NT2/D1 (cell line): Measurements from ENCODE around the gene NUP54.
A peak's percentile ranks its signal among the peaks of the same experiment; 100 is the strongest.

Experiments
- DNase-seq: peaks from one replicate; pipeline ENCODE4 v3.0.0-alpha.2; 2011; ENCODE audit warnings: low read depth, low spot score
- H3K27me3 ChIP-seq: 2 replicates; pipeline ENCODE4 v1.6.0; 2011; ENCODE audit warnings: mild to moderate bottlenecking; ENCODE audit not compliant: insufficient read length, insufficient read depth
- H3K36me3 ChIP-seq: 2 replicates; pipeline ENCODE4 v1.6.1; 2011; ENCODE audit warnings: mild to moderate bottlenecking, low read length, mixed read lengths; ENCODE audit not compliant: insufficient read depth, insufficient read length
- H3K4me1 ChIP-seq: 2 replicates; pipeline ENCODE4 v1.5.1; 2011; ENCODE audit not compliant: insufficient read depth, insufficient read length
- H3K4me3 ChIP-seq: 2 replicates; pipeline ENCODE4 v1.5.1; 2011; ENCODE audit warnings: low read depth; ENCODE audit not compliant: insufficient read length
- H3K9ac ChIP-seq: 2 replicates; pipeline ENCODE4 v1.6.0; 2011; ENCODE audit warnings: low read depth; ENCODE audit not compliant: insufficient read length
- H3K9me3 ChIP-seq: 2 replicates; pipeline ENCODE4 v1.5.1; 2011; ENCODE audit warnings: mild to moderate bottlenecking, low read length; ENCODE audit not compliant: insufficient read depth
- SUZ12 ChIP-seq: IDR thresholded peaks from 2 replicates; pipeline ENCODE4 v1.6.1; 2011; ENCODE audit not compliant: insufficient read length, insufficient read depth; ENCODE audit errors: extremely low read depth
- YY1 ChIP-seq: IDR thresholded peaks from 2 replicates; pipeline ENCODE4 v1.6.1; 2011; ENCODE audit not compliant: insufficient read length, insufficient read depth
- ZNF274 ChIP-seq: IDR thresholded peaks from 2 replicates; pipeline ENCODE4 v1.6.1; 2011; ENCODE audit warnings: mild to moderate bottlenecking, low read depth, low read length

Gene NUP54, protein sequence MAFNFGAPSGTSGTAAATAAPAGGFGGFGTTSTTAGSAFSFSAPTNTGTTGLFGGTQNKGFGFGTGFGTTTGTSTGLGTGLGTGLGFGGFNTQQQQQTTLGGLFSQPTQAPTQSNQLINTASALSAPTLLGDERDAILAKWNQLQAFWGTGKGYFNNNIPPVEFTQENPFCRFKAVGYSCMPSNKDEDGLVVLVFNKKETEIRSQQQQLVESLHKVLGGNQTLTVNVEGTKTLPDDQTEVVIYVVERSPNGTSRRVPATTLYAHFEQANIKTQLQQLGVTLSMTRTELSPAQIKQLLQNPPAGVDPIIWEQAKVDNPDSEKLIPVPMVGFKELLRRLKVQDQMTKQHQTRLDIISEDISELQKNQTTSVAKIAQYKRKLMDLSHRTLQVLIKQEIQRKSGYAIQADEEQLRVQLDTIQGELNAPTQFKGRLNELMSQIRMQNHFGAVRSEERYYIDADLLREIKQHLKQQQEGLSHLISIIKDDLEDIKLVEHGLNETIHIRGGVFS

DNA sequence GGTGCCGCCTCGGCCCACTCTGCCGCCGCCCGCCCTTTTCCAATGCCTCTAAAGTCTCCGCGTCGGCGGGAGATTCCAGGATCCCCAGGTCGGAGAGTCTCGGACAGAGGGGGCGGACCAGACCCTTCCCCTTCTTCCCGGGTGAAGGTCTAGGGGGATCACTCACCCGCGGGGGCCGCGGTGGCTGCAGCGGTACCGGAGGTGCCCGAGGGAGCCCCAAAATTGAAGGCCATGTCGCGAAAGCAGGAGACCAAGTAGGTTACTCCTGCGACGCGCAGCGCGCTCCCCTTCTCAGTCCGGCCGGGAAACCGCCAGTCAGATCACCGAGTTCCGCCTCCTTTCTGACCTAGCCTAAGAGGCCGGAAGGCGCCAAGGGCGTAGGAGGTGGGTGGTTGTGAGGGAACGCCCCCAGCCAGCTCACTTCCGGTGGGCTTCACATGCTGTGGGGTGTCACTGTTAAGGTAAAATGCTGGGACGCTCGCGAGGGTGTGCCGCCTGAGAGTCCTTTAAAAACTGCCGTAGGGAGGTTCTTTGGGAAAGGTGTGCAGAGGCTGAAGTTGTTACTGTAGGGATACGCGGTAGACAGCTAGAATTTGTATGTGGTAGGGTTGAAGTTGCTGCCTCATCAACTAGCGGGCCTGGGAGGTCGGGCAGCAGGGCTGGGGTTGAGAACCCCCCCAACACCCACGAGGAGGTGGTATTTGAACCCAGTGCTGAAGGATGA, at the start of gene NUP54:
NUP54 (minus strand) TSS at position 256 of the 724 bp plus-strand sequence; CDS start at position 233, 23 bp downstream.
- no peaks in the 10 kb centered on the region for H3K27me3 ChIP-seq
- no peaks in the 10 kb centered on the region for H3K4me1 ChIP-seq
- no peaks in the 10 kb centered on the region for H3K9me3 ChIP-seq
- DNase-seq: peak; percentile 93
- TF ChIP-seq ZNF274 (no peak), YY1 (no peak), SUZ12 (no peak)
- H3K4me3 ChIP-seq: peak within 1 kb of the TSS; percentile 85
- H3K9ac ChIP-seq: peak within 1 kb of the TSS; percentile 96
- peaks cover 21% of the 10 kb centered on the region for H3K36me3 ChIP-seq

DNA sequence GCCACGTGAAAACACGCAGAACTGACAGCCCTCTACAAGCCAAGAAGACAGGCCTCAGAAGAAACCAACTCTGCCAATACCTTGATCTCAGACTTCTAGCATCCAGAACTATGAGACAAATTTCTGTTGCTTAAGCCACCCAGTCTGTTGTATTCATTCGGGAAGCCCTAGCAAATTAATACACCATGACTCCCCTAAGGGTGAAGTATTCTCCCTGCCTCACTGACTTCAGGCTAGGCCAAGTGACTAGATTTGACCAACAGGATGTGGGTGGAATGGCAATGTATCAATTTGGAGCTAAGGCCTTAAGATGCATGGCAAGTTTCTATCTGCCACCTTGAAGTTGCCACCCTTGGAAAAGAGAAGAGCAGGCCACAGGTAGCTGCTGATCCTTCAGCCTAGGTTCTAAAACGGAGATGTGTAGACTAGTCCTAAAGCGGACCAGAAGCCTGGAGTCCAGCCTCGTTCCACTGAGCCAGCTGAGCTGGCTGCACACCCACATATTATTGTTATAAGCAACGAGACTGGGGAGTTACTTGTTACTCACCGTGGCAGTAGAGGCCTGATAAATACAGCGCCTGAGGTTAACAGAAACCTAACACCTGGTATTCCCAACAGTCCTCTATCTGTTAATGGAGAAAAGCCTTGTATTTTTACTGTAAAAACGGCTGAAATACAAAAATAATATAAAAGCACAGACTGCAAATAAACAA, 49.0 kb upstream of the NUP54 start:
- Histone ChIP-seq H3K4me1 (no peaks in the 10 kb centered on the region), H3K27me3 (no peaks in the 10 kb centered on the region), H3K9ac (no peak overlapping the region), H3K36me3 (peaks cover 27% of the 10 kb centered on the region), H3K4me3 (no peak overlapping the region), H3K9me3 (peaks cover 12% of the 10 kb centered on the region; the same call in 1 of the 2 replicates)
- DNase-seq: no peak
- TF ChIP-seq YY1 (no peak), SUZ12 (no peak), ZNF274 (no peak)

DNA sequence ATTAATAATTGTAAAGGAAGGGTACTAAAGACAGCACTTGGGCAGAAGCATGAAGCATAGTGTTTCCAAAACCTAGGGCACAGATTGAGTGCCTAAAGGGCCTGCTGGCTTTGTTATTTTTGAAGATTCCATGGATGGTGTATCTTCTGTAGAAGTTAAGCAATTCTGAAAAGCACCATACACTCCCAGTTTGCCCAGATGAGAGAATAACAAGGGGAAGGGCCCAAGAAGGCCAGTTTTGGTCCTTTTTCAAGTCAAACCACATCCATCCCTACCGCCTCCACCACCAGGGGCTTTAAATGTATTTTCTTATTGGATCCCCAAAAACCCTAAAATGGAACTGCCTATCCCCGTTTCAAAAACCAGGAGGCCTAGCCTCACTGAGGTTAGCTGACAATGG, 48.2 kb upstream of the NUP54 start:
- peaks cover 27% of the 10 kb centered on the region for H3K36me3 ChIP-seq
- no peaks in the 10 kb centered on the region for H3K27me3 ChIP-seq
- no peak overlapping the region for H3K4me3 ChIP-seq
- H3K9me3 ChIP-seq: peaks cover 15% of the 10 kb centered on the region; the same call in 1 of the 2 replicates
- no peak overlapping the region for H3K9ac ChIP-seq
- TF ChIP-seq ZNF274 (no peak), SUZ12 (no peak), YY1 (no peak)
- DNase-seq: no peak
- H3K4me1 ChIP-seq: no peaks in the 10 kb centered on the region

DNA sequence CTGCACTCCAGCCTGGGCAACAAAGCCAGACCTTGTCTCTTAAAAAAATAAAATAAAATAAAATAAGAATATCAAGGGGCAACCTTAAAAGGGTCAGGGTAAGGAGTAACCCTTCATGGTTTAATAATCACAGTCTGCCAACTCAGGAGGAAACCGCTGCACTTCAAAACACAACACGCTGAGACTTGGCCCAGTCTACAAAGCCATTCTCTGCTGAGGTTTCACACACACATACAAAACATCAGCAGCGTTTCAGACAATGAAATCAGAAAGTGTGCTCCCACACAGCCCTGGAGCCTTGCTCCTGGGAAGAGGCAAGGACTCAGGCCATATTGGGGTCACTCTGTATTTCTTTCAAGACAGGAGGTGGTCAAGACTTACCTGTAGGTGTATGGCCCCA, 47.1 kb upstream of the NUP54 start:
- H3K9ac ChIP-seq: no peak overlapping the region
- peaks cover 15% of the 10 kb centered on the region; the same call in 1 of the 2 replicates for H3K9me3 ChIP-seq
- H3K27me3 ChIP-seq: no peaks in the 10 kb centered on the region
- no peaks in the 10 kb centered on the region for H3K4me1 ChIP-seq
- no peak for DNase-seq
- H3K36me3 ChIP-seq: peaks cover 27% of the 10 kb centered on the region
- TF ChIP-seq ZNF274 (no peak), SUZ12 (no peak), YY1 (no peak)
- no peak overlapping the region for H3K4me3 ChIP-seq

DNA sequence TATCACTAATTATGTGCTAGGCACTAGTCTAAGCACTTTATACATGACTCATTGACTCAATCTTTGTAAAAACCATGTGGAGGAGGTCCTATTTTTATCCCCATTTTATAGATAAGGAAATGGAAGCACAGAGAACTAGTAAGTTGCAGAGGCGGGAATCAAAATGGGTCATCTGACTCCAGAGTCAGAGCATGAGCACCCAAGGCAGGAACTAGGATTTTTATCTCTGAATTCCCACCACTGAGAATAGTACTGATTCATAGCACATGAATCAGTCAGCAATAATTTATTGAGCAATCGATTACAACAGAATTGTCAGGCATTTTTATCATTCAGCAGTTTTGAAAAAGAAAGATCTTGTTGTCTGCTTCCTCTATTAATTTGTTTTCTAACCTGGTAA, 46.1 kb upstream of the NUP54 start:
- no peak overlapping the region for H3K9ac ChIP-seq
- H3K27me3 ChIP-seq: no peaks in the 10 kb centered on the region
- H3K36me3 ChIP-seq: peaks cover 27% of the 10 kb centered on the region
- H3K9me3 ChIP-seq: peaks cover 15% of the 10 kb centered on the region; the same call in 1 of the 2 replicates
- H3K4me3 ChIP-seq: no peak overlapping the region
- DNase-seq: no peak
- no peak for TF ChIP-seq SUZ12
- TF ChIP-seq ZNF274: no peak
- TF ChIP-seq YY1: no peak
- no peaks in the 10 kb centered on the region for H3K4me1 ChIP-seq

DNA sequence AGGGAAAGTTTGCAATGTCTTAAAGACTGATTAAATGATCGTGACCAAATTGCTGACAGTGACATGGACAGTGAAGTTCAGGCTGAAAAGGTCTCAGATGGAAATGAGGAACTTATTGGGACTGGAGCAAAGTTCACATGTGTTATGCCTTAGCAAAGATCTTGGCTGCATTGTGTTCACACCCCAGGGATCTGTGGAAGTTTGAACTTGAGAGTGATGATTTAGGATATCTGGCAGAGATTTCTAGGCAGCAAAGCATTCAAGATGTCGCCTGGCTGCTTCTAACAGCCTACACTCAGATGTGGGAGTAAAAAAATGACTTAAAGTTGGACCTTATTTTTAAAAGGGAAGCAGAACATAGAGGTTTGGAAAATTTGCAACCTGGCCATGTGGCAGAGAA, 44.0 kb upstream of the NUP54 start:
- no peak for DNase-seq
- H3K9ac ChIP-seq: no peak overlapping the region
- TF ChIP-seq ZNF274 (no peak), SUZ12 (no peak), YY1 (no peak)

More for the DNA sequence above, 44.0 kb upstream of the NUP54 start:
- H3K36me3 ChIP-seq: peaks cover 27% of the 10 kb centered on the region
- H3K4me3 ChIP-seq: no peak overlapping the region
- no peaks in the 10 kb centered on the region for H3K4me1 ChIP-seq
- peaks cover 15% of the 10 kb centered on the region; the same call in 1 of the 2 replicates for H3K9me3 ChIP-seq
- no peaks in the 10 kb centered on the region for H3K27me3 ChIP-seq
